Uterus (tissue), 2 donors: ENCODE measurements around the gene OPCML.

Source experiments
- CTCF ChIP-seq, 4 experiments: fragments of 200-600 bp in 2 of 4; fragments of 450-650 bp in 2 of 4; sonication (generic) in 2 of 4; IDR thresholded peaks; one replicate each; pipeline ENCODE4 v1.5.1; 2016 to 2019; ENCODE audit warnings: antibody characterized with exemption in 4 of 4, mild to moderate bottlenecking in 2 of 4, moderate library complexity in 1 of 4
- POLR2A ChIP-seq, 2 donors: fragments of 450-650 bp; IDR thresholded peaks; one replicate each; pipeline ENCODE4 v1.6.1; 2016; ENCODE audit warnings: antibody characterized with exemption in 2 of 2, mild to moderate bottlenecking in 1 of 2, moderate library complexity in 1 of 2

GRCh38 chr11:133533205-133533604, 904 bp upstream of the OPCML start:
- TF ChIP-seq CTCF (IDR thresholded peaks at IDR 0.05), result no peak
- no peak for TF ChIP-seq POLR2A (IDR thresholded peaks at IDR 0.05)
